Progenitor cell of endocrine pancreas (in vitro differentiated cells): Measurements from ENCODE around the gene TMEM145. TPM values are rescaled to one million over a fixed set of nuclear protein-coding genes. Genes with fewer than 3 reads are reported as not detected.

ENCODE experiments used
- DNase-seq: peaks from one replicate; pipeline ENCODE4 v3.0.0; 2021; ENCODE audit warnings: low spot score; ENCODE audit not compliant: unreplicated experiment
- H3K27ac Mint-ChIP-seq: 2 replicates; pipeline ENCODE4 v1.8.0; 2021; ENCODE audit warnings: mild to moderate bottlenecking, moderate library complexity, mixed read lengths
- H3K27me3 Mint-ChIP-seq: 2 replicates; pipeline ENCODE4 v1.8.0; 2021; ENCODE audit warnings: mixed read lengths
- H3K36me3 Mint-ChIP-seq: 2 replicates; pipeline ENCODE4 v1.8.0; 2022; ENCODE audit warnings: mixed read lengths; ENCODE audit not compliant: insufficient read depth
- H3K4me1 Mint-ChIP-seq: 2 replicates; pipeline ENCODE4 v1.8.0; 2021; ENCODE audit warnings: low read depth, mixed read lengths
- H3K4me3 Mint-ChIP-seq: 2 replicates; pipeline ENCODE4 v1.8.0; 2021; ENCODE audit warnings: low read depth, mild to moderate bottlenecking, moderate library complexity, mixed read lengths
- H3K9me3 Mint-ChIP-seq: 2 replicates; pipeline ENCODE4 v1.8.0; 2021; ENCODE audit warnings: low read depth, mixed read lengths
- CTCF ChIP-seq: fragments of 200-600 bp; sonication (generic); IDR thresholded peaks from one replicate; pipeline ENCODE4 v1.5.0; 2021; ENCODE audit warnings: antibody characterized with exemption, mild to moderate bottlenecking; ENCODE audit not compliant: unreplicated experiment
- total RNA-seq: library from RNA; stranded (reverse); gene quantifications from 2 replicates; pipeline ENCODE4 v1.2.1, GENCODE V29; 2021

TMEM145 gene
- total RNA-seq, 1 donor from 2014 or later: 1.9 TPM

- Mint-ChIP-seq H3K27me3 (no peaks in the 10 kb centered on the region), H3K4me1 (no peaks in the 10 kb centered on the region), H3K4me3 (no peak overlapping the region), H3K9me3 (no peaks in the 10 kb centered on the region), H3K36me3 (peaks cover 21% of the 10 kb centered on the region), H3K27ac (peak overlapping the region; percentile 33)
- DNase-seq: no peak
- no peak for TF ChIP-seq CTCF
Observed at GRCh38 chr19:42366673-42367072, 53.6 kb downstream of the TMEM145 start.

GRCh38 chr19:42367929-42368328 lies 54.8 kb downstream of the TMEM145 start:
- peaks cover 23% of the 10 kb centered on the region for H3K36me3 Mint-ChIP-seq
- H3K9me3 Mint-ChIP-seq: no peaks in the 10 kb centered on the region
- no peaks in the 10 kb centered on the region for H3K27me3 Mint-ChIP-seq
- DNase-seq: no peak
- no peaks in the 10 kb centered on the region for H3K4me1 Mint-ChIP-seq
- no peak overlapping the region for H3K4me3 Mint-ChIP-seq
- TF ChIP-seq CTCF: no peak
- no peak overlapping the region for H3K27ac Mint-ChIP-seq

- no peak overlapping the region for H3K27ac Mint-ChIP-seq
- H3K36me3 Mint-ChIP-seq: peaks cover 20% of the 10 kb centered on the region
- no peak for TF ChIP-seq CTCF
- H3K4me1 Mint-ChIP-seq: no peaks in the 10 kb centered on the region
- no peak for DNase-seq
- H3K27me3 Mint-ChIP-seq: no peaks in the 10 kb centered on the region
- H3K4me3 Mint-ChIP-seq: no peak overlapping the region
- no peaks in the 10 kb centered on the region for H3K9me3 Mint-ChIP-seq
Observed at GRCh38 chr19:42368360-42368759, 55.3 kb downstream of the TMEM145 start.

- Mint-ChIP-seq H3K4me1 (no peaks in the 10 kb centered on the region), H3K36me3 (peaks cover 17% of the 10 kb centered on the region), H3K9me3 (no peaks in the 10 kb centered on the region), H3K4me3 (no peak overlapping the region), H3K27ac (no peak overlapping the region), H3K27me3 (no peaks in the 10 kb centered on the region)
- no peak for DNase-seq
- TF ChIP-seq CTCF: no peak
Observed at GRCh38 chr19:42368765-42369164, 55.7 kb downstream of the TMEM145 start.

GRCh38 chr19:42369433-42370067 lies 56.4 kb downstream of the TMEM145 start:
- no peak for DNase-seq
- Mint-ChIP-seq H3K27ac (peak overlapping the region; percentile 79), H3K27me3 (no peaks in the 10 kb centered on the region), H3K4me3 (no peak overlapping the region), H3K9me3 (no peaks in the 10 kb centered on the region), H3K4me1 (no peaks in the 10 kb centered on the region), H3K36me3 (peaks cover 13% of the 10 kb centered on the region)
- no peak for TF ChIP-seq CTCF
